CD1c-positive myeloid dendritic cell (primary cell): ENCODE results near the gene PRG3.
A peak's percentile ranks its signal among the peaks of the same experiment; 100 is the strongest.
"Not testable (repeated sequence)": the region's sequence is repeated elsewhere in the genome, so short reads cannot be mapped to it uniquely, and the experiment has no call there.

ENCODE experiments used
- DNase-seq: peaks from one replicate; pipeline ENCODE4 v3.0.0-alpha.2; 2016; ENCODE audit errors: extremely low spot score

The PRG3 gene

GRCh38 chr11:57408771-57409170 is 27.8 kb upstream of the PRG3 start:
- DNase-seq: no peak

- no peak for DNase-seq
Observed at GRCh38 chr11:57407941-57408475, 27.1 kb upstream of the PRG3 start.

GRCh38 chr11:57407010-57407920 is 26.3 kb upstream of the PRG3 start:
- DNase-seq: peak; percentile 15

- peak; percentile 83 for DNase-seq
Observed at GRCh38 chr11:57406337-57406904, 25.5 kb upstream of the PRG3 start.

- DNase-seq: peak; percentile 85
Observed at GRCh38 chr11:57405271-57405860, 24.4 kb upstream of the PRG3 start.

GRCh38 chr11:57403802-57404147 is 22.8 kb upstream of the PRG3 start:
- DNase-seq: peak; percentile 82

- not testable (repeated sequence) for DNase-seq
Observed at GRCh38 chr11:57403003-57403801, 22.3 kb upstream of the PRG3 start.

GRCh38 chr11:57402188-57403002 is 21.4 kb upstream of the PRG3 start:
- DNase-seq: no peak

- no peak for DNase-seq
Observed at GRCh38 chr11:57399972-57400578, 19.1 kb upstream of the PRG3 start.

- DNase-seq: no peak
Observed at GRCh38 chr11:57399221-57399620, 18.3 kb upstream of the PRG3 start.

GRCh38 chr11:57397394-57397990 is 16.5 kb upstream of the PRG3 start:
- DNase-seq: peak; percentile 34

- no peak for DNase-seq
Observed at GRCh38 chr11:57396744-57397143, 15.8 kb upstream of the PRG3 start.

GRCh38 chr11:57395905-57396623 is 15.1 kb upstream of the PRG3 start:
- no peak for DNase-seq

GRCh38 chr11:57394203-57394965 is 13.4 kb upstream of the PRG3 start:
- DNase-seq: no peak

- no peak for DNase-seq
Observed at GRCh38 chr11:57392763-57393105, 11.8 kb upstream of the PRG3 start.

GRCh38 chr11:57392066-57392762 is 11.3 kb upstream of the PRG3 start:
- DNase-seq: no peak

GRCh38 chr11:57391539-57391938 is 10.6 kb upstream of the PRG3 start:
- no peak for DNase-seq

- no peak for DNase-seq
Observed at GRCh38 chr11:57391111-57391510, 10.2 kb upstream of the PRG3 start.
